GM18909 (cell line): Measurements from ENCODE around the gene SCEL.
A peak's percentile ranks its signal among the peaks of the same experiment; 100 is the strongest.

Experiments
- ATAC-seq: cut with Tn5 transposase; IDR thresholded peaks from one replicate; pipeline ENCODE4 v1.9.1; 2021; ENCODE audit warnings: mild to moderate bottlenecking; ENCODE audit not compliant: unreplicated experiment, poor library complexity

Gene SCEL

DNA sequence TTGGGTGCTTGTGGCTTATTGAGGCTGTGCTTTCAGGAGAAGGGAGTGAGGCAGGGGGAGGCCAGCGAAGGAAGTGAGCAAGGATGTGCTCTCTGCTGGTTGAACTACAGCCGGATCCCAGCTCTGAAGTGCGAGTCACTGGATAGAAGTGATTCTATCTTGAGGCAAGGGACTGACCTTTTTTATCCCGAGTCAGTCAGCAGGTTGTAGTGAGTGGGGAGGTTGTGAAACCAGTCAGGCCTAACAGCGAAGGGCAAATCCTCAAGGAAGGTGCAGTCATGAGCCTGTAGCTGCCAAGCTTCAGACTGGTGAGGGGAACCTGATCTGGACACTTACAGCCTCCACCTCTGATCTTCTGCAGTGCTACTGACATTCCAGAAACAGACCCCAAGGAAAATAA is 18.6 kb downstream of the SCEL start:
- ATAC-seq = no peak

DNA sequence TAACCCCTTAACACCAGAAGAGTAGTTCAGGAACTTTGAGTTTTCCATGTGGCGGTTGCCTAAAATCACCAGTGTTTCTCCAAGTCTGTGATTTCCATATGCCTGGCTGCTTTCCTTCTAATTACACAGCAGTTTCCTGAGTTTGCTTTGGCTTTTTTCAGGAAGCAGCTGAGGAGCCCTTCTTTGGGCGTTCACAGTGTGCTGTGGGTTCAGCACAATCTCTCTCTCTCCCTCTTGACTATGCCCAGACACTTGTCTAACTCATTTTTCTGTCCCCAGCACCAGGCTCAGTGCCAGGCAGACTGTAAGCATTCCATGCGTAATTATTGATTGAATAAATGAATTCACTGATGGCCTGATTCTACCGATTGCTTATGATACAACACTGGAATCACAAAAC is 19.7 kb downstream of the SCEL start:
- ATAC-seq = no peak

DNA sequence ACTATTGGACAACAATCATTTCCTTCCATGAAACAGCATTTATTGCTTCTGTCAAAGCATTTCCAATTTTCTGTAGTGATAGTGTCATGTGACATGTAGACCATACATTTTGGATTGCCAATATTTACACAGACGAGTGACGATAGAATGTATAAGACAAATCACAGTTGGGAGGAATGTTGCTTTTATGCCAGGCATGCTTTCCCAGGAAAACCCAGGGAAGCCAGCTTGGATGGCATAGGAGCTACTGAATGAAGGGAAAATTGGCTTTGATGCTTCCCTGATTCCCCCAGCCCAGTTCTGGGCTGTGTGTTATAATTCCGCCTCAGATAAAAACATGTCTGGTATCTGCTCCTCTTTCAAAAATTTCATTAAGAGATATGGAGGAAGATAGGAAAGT is 22.5 kb downstream of the SCEL start:
- ATAC-seq = no peak

- no peak for ATAC-seq
Observed at GRCh38 chr13:77563111-77563510, 27.6 kb downstream of the SCEL start.

GRCh38 chr13:77565635-77566034 is 30.1 kb downstream of the SCEL start:
- peak; percentile 81 for ATAC-seq

DNA sequence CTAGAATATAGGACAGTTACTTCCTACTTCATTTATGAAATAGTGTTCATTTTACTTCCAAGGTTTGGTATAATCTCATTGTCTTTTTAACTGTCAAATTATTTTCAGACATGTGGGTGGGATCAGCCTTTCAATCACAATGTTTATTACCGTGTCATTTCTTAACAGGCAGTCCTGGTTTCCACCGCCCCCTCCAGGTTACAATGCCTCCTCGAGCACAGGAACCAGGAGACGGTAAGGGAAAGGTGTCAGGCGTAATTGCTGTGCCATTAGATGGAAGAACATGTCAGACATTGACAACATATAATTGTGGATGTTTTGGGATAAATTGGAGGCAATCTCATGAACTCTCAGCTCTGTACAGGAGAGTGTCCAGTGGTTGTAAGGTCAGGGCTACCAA is 36.5 kb downstream of the SCEL start:
- no peak for ATAC-seq

DNA sequence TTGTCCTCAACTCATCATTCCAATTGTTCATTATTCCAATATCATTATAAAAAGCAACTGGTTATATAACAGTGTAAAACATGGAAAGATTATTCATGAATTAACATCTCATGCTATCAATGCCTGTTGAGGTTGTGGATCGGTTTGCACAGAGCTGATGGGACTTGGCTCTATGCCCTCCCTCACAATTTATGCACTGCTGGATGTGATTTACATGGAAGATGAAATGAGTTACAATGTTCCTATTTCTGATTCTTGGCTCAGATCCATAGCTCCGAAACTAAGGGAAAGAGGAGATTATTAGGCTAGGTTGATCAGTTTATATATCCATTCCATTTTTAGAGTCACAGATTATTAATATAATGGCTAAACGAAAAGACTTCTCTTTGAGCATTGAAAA is 38.6 kb downstream of the SCEL start:
- ATAC-seq = no peak

DNA sequence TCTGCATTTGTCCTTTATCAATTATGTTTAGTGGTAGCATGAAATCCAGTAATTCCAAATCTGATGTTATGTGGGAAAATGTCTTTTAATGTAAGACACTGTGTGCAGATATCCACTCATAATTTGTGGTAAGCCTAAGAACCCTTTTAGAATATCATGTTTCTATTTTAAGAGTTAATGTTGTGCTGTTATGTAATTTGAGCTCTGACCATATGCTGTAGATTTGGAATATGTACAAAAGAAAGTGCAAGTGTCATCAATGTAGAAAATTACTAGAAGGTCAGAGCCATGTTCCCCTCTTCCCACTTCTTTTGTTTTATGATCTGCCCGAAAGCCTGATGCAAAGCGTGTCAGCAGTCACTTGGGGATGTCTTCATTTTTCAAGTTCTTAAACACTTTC is 44.5 kb downstream of the SCEL start:
- no peak for ATAC-seq

- ATAC-seq = no peak
Observed at GRCh38 chr13:77580748-77581147, 45.2 kb downstream of the SCEL start.

- ATAC-seq = peak; percentile 76
Observed at GRCh38 chr13:77583581-77583980, 48.1 kb downstream of the SCEL start.

- no peak for ATAC-seq
Observed at GRCh38 chr13:77584106-77584505, 48.6 kb downstream of the SCEL start.

DNA sequence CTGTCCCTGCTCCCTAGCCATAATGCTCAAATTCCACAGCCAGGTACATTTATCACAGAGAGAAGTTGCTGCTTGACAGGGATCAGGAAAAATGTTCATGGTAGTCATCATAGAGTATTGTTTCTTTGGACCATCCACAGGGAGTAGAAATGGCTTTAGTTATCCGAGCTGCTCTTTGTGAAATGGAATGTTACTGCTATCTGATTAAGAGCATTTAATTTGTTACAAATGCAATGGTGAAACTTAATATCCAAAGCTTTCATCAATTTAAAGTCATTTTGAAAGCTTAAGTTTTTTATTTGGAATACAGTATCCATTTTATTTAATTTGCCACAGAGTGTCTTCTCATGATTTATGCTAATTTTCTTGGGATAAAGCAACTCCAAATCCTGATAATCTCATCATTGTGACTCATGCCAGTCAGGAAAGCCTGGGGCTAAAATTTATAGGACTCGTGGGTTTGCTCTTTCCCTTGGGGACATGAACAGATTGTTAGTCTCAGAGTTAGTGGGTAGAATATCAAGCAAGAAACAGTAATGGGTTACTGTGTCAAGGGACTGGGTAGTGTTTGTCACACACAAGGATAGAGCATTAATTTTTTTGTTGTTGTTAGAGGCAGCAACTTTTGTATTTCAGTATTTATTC is 59.8 kb downstream of the SCEL start:
- no peak for ATAC-seq

DNA sequence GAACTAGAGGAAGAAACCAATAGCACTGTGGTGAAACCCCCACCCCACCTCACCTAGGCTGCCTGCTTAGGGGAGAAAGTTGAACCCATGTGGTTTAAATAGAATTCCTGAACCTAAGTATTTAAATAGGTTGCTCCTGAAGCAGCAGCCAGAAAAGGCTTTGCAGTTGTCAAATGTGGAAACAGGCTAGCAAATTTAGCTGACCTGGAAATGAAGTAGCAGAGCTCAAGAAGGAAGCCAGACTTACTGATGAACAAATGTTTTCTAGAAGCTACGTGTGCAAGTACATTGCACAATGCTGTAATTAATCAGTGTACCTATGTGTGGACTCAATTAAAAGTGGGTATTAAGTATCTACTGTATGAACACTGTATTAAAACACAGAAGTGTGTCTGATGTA is 61.3 kb downstream of the SCEL start:
- no peak for ATAC-seq

DNA sequence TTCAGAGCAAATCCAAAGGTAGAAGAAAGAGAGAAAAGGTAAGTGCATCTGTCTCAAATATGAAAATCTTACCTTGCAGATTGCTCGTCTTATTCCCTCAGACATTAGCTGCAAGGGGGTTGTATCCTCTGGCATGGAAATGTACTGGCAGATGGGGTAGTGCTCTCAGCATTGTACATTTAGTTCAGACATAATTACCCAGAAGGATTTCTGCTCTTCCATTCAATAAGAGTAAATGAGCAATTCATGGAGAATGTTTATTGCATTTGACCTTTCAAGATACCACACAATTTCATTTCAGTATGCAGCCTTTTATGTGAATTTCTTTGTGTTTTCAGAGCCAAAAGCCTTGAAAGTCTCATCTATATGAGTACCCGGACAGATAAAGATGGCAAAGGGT is 63.8 kb downstream of the SCEL start:
- ATAC-seq = no peak

GRCh38 chr13:77600701-77601100 is 65.2 kb downstream of the SCEL start:
- no peak for ATAC-seq

GRCh38 chr13:77611068-77611467 is 75.6 kb downstream of the SCEL start:
- no peak for ATAC-seq

DNA sequence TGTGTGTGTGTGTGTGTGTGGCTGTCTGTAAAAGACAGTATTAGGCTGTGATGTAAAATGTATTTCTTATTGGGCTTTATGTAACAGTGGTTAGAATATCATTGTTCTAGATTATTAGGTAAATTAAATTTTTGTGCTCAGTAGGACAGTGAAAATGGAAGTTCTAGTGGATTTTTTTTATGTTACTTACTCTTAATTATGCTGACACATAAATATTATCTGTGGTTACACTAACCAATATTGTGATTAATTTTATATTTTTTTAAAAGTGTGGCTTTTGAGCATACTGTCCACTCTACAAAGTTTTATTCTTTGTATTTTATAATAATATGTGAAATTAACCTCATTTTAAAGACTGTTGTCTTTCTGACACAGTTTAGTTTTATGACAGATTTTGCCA is 80.5 kb downstream of the SCEL start:
- no peak for ATAC-seq

DNA sequence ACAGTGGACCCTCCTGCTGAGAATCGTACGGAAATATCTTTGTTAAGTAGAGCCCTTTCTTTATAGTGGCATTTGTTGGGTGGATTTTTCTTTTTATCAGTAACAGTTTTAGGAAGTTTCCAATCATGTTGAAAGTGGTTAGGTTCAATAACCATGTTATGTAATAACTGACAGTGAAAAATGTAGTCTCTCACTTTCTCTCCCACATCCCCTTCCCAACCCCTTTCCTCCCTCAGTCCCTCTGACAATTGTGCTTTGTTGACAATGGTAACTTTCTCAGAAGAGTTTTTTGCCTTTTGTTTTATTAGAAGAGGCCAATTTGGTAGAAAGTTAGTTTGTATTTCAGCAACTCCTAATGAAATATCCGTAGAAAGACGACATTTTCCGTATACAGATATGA is 84.1 kb downstream of the SCEL start:
- no peak for ATAC-seq

GRCh38 chr13:77620138-77620537 is 84.6 kb downstream of the SCEL start:
- ATAC-seq = no peak

DNA sequence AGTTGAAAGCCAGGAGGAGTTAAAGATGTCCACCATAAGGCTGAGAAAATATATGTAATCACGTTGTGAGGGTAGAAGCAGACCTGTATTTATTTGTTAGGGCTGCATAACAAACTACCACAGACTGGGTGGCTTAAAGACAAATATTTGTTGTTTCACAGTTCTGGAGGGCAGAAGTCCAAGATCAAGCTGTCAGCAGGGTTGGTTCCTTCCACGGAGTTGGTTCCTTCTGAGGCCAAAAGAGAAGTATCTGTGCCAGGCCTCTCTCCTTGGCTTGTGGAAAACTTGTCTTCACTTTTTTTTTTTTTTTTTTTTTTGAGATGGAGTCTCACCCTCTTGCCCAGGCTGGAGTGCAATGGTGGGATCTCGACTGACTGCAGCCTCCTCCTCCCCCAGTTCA is 88.3 kb downstream of the SCEL start:
- ATAC-seq = no peak

GRCh38 chr13:77628170-77628569 is 92.7 kb downstream of the SCEL start:
- no peak for ATAC-seq

GRCh38 chr13:77637588-77637987 is 102.1 kb downstream of the SCEL start:
- no peak for ATAC-seq

GRCh38 chr13:77650409-77650808 is 114.9 kb downstream of the SCEL start:
- ATAC-seq = no peak
